NCI-H146 treated with DMSO at 0.1 percent for 48 hours (cell line): Measurements from ENCODE around the gene SRPX.

Experiments
- DNase-seq: peaks from one replicate; lab custom pipeline; 2025; ENCODE audit not compliant: unreplicated experiment; lab: John Stamatoyannopoulos, UW

Gene SRPX

GRCh38 chrX:38142610-38143009, 78.1 kb downstream of the SRPX start:
- no peak for DNase-seq

- no peak for DNase-seq
Observed at GRCh38 chrX:38138900-38139299, 81.8 kb downstream of the SRPX start.

GRCh38 chrX:38138157-38138891, 82.3 kb downstream of the SRPX start:
- DNase-seq, result no peak

- DNase-seq, result no peak
Observed at GRCh38 chrX:38129366-38129765, 91.3 kb downstream of the SRPX start.

- no peak for DNase-seq
Observed at GRCh38 chrX:38127961-38128360, 92.7 kb downstream of the SRPX start.

DNA sequence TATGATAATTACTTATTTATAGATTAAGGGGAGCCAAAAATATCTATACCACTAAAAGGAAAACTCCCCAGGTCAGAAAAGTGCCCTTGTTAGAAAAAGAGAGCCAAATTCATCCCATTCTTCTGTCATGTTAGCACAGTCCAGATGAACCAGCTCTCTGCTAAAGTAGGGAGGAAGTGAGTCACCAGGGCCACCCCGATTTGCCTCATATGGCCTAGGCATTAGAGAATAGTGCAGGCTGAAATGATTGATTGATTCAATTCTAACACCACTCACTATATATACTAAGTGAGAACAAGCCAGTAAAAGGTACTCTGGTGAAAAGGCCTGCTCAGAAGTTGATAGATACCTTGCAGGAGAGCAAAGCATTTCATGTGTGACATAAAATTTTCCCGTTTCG, 94.5 kb downstream of the SRPX start:
- DNase-seq, result no peak

GRCh38 chrX:38124000-38124399, 96.7 kb downstream of the SRPX start:
- no peak for DNase-seq

DNA sequence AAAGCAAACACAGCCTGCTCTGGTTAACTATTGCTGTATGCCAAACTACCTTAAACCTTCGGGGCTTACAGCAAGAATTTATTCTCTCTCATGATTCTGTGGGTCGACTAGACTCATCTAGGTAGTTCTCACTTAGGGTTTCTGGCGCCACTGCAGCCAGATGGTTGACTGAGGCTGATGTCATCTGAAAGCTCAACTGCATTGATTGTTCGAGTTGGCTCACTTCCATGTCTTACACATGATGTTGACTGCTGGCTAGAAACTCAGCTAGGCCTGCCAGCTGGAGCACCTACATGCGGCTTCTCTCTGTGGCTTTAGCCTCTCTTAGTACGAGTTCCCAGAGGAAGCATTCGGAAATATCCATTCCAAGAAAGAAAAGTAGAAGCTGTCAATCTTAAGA, 103.2 kb downstream of the SRPX start:
- no peak for DNase-seq

DNA sequence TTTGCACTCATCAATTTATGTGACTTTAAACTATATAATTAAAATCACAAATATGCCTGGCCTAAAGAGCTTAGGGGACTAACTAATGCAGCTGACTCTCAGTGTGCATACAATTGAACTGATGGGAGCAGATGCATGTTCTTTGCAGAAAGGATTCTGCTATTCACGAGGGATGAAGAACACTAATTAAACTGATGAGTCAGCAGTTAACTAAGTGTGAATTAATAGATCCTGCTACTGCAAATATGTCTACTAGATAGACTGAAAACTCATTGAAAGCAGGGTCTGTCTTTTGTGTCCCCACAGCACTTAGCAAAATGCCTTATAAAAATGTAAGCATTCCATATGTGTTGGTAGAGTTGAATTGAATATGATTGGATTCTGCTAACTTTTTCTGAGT, 104.0 kb downstream of the SRPX start:
- no peak for DNase-seq

- DNase-seq, result no peak
Observed at GRCh38 chrX:38112566-38112965, 108.1 kb downstream of the SRPX start.

DNA sequence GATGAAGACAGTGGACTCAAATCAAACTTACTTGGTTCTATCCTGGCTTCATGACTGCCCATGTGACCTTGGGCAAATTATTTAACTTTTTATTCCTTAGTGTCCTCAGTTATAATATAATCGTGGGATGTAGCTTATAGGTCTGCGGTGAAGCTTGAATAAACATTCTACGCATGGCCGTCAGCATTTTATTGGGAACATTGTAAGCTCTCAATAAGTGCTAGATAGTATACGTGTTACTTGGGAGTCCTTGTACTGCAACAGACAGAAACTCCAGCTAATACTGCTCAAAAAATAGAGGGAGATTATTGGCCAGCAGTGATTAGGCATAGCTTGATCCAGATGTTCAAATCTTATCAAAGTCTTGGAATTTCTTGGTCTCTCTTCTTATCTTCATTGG, 109.5 kb downstream of the SRPX start:
- no peak for DNase-seq

DNA sequence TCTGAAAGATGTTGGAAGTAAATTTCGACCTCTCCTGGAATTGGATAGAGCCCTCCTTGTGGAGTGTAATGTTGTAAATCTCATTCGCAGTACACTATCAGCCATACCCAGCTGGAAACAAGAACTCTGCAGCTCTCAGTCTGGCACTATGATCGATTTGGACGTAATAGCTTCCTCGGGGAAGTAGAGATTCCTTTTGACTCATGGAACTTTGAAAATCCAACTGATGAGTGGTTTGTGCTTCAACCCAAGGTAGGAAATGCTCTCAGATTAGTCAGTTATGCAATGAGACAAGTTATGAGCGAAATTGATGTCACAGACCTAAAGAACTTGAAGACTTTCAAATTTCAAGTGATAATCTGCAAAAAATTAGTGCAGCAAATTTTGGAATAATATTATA, 110.4 kb downstream of the SRPX start:
- DNase-seq, result no peak

GRCh38 chrX:38109042-38109898, 111.4 kb downstream of the SRPX start:
- DNase-seq, result no peak

DNA sequence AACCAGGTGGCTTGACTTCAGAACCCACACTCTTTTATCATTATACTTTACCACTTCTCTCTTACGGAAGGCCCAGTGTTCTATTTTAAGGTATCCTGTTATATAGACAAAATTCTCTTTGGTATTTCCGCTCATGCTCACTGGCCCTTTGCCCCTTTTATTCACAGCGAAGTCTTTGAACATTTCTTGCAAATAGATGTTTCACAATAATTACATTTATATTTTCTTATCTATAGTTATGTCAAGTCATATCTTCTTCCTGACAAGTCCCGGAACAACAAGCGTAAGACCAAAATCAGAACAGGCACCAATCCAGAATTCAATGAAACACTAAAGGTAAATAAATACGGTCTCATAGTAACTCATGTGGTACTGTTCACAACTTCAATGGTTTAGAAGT, 112.3 kb downstream of the SRPX start:
- DNase-seq, result no peak

- no peak for DNase-seq
Observed at GRCh38 chrX:38106991-38107655, 113.5 kb downstream of the SRPX start.

DNA sequence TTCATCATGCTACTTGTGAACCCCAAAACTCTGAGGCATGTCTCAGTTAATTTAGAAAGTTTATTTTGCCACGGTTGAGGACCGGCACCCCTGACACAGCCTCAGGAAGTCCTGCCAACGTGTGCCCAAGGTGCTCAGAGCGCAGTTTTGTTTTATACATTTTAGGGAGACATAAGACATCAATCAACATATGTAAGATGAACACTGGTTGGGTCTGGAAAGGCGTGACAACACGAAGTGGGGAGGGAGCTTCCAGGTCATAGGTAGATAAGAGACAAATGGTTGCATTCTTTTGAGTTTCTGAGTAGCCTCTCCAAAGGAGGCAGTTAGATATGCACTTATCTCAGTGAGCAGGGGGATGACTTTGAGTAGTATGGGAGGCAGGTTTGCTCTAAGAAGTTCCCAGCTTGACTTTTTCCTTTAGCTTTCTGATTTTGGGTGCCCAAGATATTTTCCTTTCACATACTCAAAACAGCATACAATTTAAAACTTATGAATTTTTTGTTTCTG, 115.4 kb downstream of the SRPX start:
- DNase-seq, result no peak

- no peak for DNase-seq
Observed at GRCh38 chrX:38103857-38104812, 116.5 kb downstream of the SRPX start.

- DNase-seq, result no peak
Observed at GRCh38 chrX:38102875-38103274, 117.8 kb downstream of the SRPX start.

- no peak for DNase-seq
Observed at GRCh38 chrX:38102240-38102639, 118.4 kb downstream of the SRPX start.

GRCh38 chrX:38099688-38100087, 121.0 kb downstream of the SRPX start:
- no peak for DNase-seq
